ENCODE data around the gene APBB2. TPM values are rescaled to one million over a fixed set of nuclear protein-coding genes. Genes with fewer than 3 reads are reported as not detected.
"Not testable (repeated sequence)": the region's sequence is repeated elsewhere in the genome, so short reads cannot be mapped to it uniquely, and the experiment has no call there.

Gene APBB2
- polyA plus RNA-seq, 3 donors from 2014 or later, result not detected

GRCh38 chr4:41072021-41072777 is 142.1 kb downstream of the APBB2 start:
- no peak for DNase-seq
- Mint-ChIP-seq H3K4me3 (no peak overlapping the region), H3K36me3 (no peaks in the 10 kb centered on the region), H3K27me3 (ENCODE audit: low read depth in 3 of 3) (peaks cover 0 to under 1% (median 0%) of the 10 kb centered on the region in 3 donors), H3K9me3 (peaks cover 0 to 7% (median 0%) of the 10 kb centered on the region in 6 donors), H3K4me1 (no peaks in the 10 kb centered on the region), H3K27ac (no peak overlapping the region)

- Mint-ChIP-seq H3K36me3 (no peaks in the 10 kb centered on the region), H3K9me3 (peaks cover 0 to 7% (median 0%) of the 10 kb centered on the region in 6 donors), H3K27me3 (ENCODE audit: low read depth in 3 of 3) (no peaks in the 10 kb centered on the region), H3K27ac (no peak overlapping the region), H3K4me3 (no peak overlapping the region), H3K4me1 (no peaks in the 10 kb centered on the region)
- DNase-seq, result no peak
These were observed 143.6 kb downstream of the APBB2 start for GRCh38 chr4:41070516-41071281.

- H3K27me3 Mint-ChIP-seq (ENCODE audit: low read depth in 3 of 3), result no peaks in the 10 kb centered on the region
- H3K4me1 Mint-ChIP-seq, result no peaks in the 10 kb centered on the region
- DNase-seq, result no peak
- H3K27ac Mint-ChIP-seq, result no peak overlapping the region
- H3K36me3 Mint-ChIP-seq, result no peaks in the 10 kb centered on the region
- no peak overlapping the region for H3K4me3 Mint-ChIP-seq
- H3K9me3 Mint-ChIP-seq, result peaks cover 0 to 7% (median 0%) of the 10 kb centered on the region in 6 donors
These were observed 144.5 kb downstream of the APBB2 start for GRCh38 chr4:41069838-41070237.

- no peak for DNase-seq
- no peaks in the 10 kb centered on the region for H3K36me3 Mint-ChIP-seq
- H3K4me1 Mint-ChIP-seq, result no peaks in the 10 kb centered on the region
- peaks cover 0 to 3% (median 0%) of the 10 kb centered on the region in 3 donors for H3K27me3 Mint-ChIP-seq (ENCODE audit: low read depth in 3 of 3)
- no peak overlapping the region for H3K4me3 Mint-ChIP-seq
- H3K9me3 Mint-ChIP-seq, result peaks cover 0 to 7% (median 0%) of the 10 kb centered on the region in 6 donors
- no peak overlapping the region for H3K27ac Mint-ChIP-seq
These were observed 145.1 kb downstream of the APBB2 start for GRCh38 chr4:41069257-41069656.

- no peak overlapping the region for H3K4me3 Mint-ChIP-seq
- peaks cover 0 to 2% (median 0%) of the 10 kb centered on the region in 6 donors for H3K9me3 Mint-ChIP-seq
- no peaks in the 10 kb centered on the region for H3K4me1 Mint-ChIP-seq
- no peaks in the 10 kb centered on the region for H3K36me3 Mint-ChIP-seq
- H3K27me3 Mint-ChIP-seq (ENCODE audit: low read depth in 3 of 3), result peaks cover 0 to 3% (median 0%) of the 10 kb centered on the region in 3 donors
- H3K27ac Mint-ChIP-seq, result no peak overlapping the region
- no peak for DNase-seq
These were observed 147.0 kb downstream of the APBB2 start for GRCh38 chr4:41067369-41067768.

- Mint-ChIP-seq H3K4me3 (no peak overlapping the region), H3K27ac (no peak overlapping the region), H3K36me3 (no peaks in the 10 kb centered on the region), H3K27me3 (ENCODE audit: low read depth in 3 of 3) (peaks cover 0 to 3% (median 0%) of the 10 kb centered on the region in 3 donors), H3K9me3 (peaks cover 0 to 2% (median 0%) of the 10 kb centered on the region in 6 donors), H3K4me1 (no peaks in the 10 kb centered on the region)
- DNase-seq, result no peak
These were observed 148.3 kb downstream of the APBB2 start for GRCh38 chr4:41066049-41066448.

- Mint-ChIP-seq H3K27me3 (ENCODE audit: low read depth in 3 of 3) (peaks cover 0 to 3% (median 0%) of the 10 kb centered on the region in 3 donors), H3K36me3 (no peaks in the 10 kb centered on the region), H3K9me3 (peaks cover 0 to 2% (median 0%) of the 10 kb centered on the region in 6 donors), H3K27ac (no peak overlapping the region), H3K4me3 (no peak overlapping the region), H3K4me1 (no peaks in the 10 kb centered on the region)
- DNase-seq, result no peak
These were observed 148.8 kb downstream of the APBB2 start for GRCh38 chr4:41065434-41066006.

- H3K9me3 Mint-ChIP-seq, result peaks cover 0 to 2% (median 0%) of the 10 kb centered on the region in 6 donors
- H3K27me3 Mint-ChIP-seq (ENCODE audit: low read depth in 3 of 3), result peaks cover 0 to 3% (median 2%) of the 10 kb centered on the region in 3 donors
- DNase-seq, result no peak
- no peak overlapping the region for H3K4me3 Mint-ChIP-seq
- no peaks in the 10 kb centered on the region for H3K4me1 Mint-ChIP-seq
- no peak overlapping the region for H3K27ac Mint-ChIP-seq
- no peaks in the 10 kb centered on the region for H3K36me3 Mint-ChIP-seq
These were observed 149.4 kb downstream of the APBB2 start for GRCh38 chr4:41064953-41065352.

- no peaks in the 10 kb centered on the region for H3K36me3 Mint-ChIP-seq
- peaks cover 0 to 3% (median 2%) of the 10 kb centered on the region in 3 donors for H3K27me3 Mint-ChIP-seq (ENCODE audit: low read depth in 3 of 3)
- peaks cover 0 to 13% (median 0%) of the 10 kb centered on the region in 6 donors for H3K9me3 Mint-ChIP-seq
- no peak overlapping the region for H3K4me3 Mint-ChIP-seq
- no peak overlapping the region for H3K27ac Mint-ChIP-seq
- no peaks in the 10 kb centered on the region for H3K4me1 Mint-ChIP-seq
- DNase-seq, result no peak
These were observed 152.7 kb downstream of the APBB2 start for GRCh38 chr4:41061482-41062185.

GRCh38 chr4:41060352-41061334 is 153.7 kb downstream of the APBB2 start:
- Mint-ChIP-seq H3K27ac (no peak overlapping the region), H3K4me1 (no peaks in the 10 kb centered on the region), H3K9me3 (peaks cover 0 to 13% (median 0%) of the 10 kb centered on the region in 6 donors), H3K36me3 (no peaks in the 10 kb centered on the region), H3K4me3 (no peak overlapping the region), H3K27me3 (ENCODE audit: low read depth in 3 of 3) (peaks cover 0 to 3% (median 2%) of the 10 kb centered on the region in 3 donors)
- no peak for DNase-seq

- not testable (repeated sequence) for H3K27me3 Mint-ChIP-seq (ENCODE audit: low read depth in 3 of 3); H3K4me1 Mint-ChIP-seq; H3K36me3 Mint-ChIP-seq; H3K27ac Mint-ChIP-seq; DNase-seq; H3K4me3 Mint-ChIP-seq
- peaks cover 0 to 18% (median 0%) of the 10 kb centered on the region in 6 donors for H3K9me3 Mint-ChIP-seq
These were observed 154.9 kb downstream of the APBB2 start for GRCh38 chr4:41059411-41059810.

- H3K27me3 Mint-ChIP-seq (ENCODE audit: low read depth in 3 of 3), result peaks cover 0 to 2% (median 0%) of the 10 kb centered on the region in 3 donors
- H3K4me3 Mint-ChIP-seq, result no peak overlapping the region
- no peak for DNase-seq
- peaks cover 0 to 18% (median 0%) of the 10 kb centered on the region in 6 donors for H3K9me3 Mint-ChIP-seq
- H3K27ac Mint-ChIP-seq, result no peak overlapping the region
- no peaks in the 10 kb centered on the region for H3K4me1 Mint-ChIP-seq
- H3K36me3 Mint-ChIP-seq, result no peaks in the 10 kb centered on the region
These were observed 155.9 kb downstream of the APBB2 start for GRCh38 chr4:41058426-41058825.
